HG03565 (cell line): ENCODE results near the gene INPP4A.

Experiments
- ATAC-seq: cut with Tn5 transposase; IDR thresholded peaks from one replicate; pipeline ENCODE4 v1.9.1; 2021; ENCODE audit warnings: mild to moderate bottlenecking, moderate library complexity; ENCODE audit not compliant: unreplicated experiment

INPP4A gene

GRCh38 chr2:98608116-98608961 is 163.7 kb downstream of the INPP4A start, which contains the start of the genes COA5 and UNC50:
Gene COA5, minus strand, starts transcription at chr2:98608512. Its CDS starts 107 bp downstream, at chr2:98608405.
Gene UNC50, plus strand, starts transcription at chr2:98608589. Its CDS starts 1,171 bp downstream, at chr2:98609760.
- peak; percentile 83 for ATAC-seq

DNA sequence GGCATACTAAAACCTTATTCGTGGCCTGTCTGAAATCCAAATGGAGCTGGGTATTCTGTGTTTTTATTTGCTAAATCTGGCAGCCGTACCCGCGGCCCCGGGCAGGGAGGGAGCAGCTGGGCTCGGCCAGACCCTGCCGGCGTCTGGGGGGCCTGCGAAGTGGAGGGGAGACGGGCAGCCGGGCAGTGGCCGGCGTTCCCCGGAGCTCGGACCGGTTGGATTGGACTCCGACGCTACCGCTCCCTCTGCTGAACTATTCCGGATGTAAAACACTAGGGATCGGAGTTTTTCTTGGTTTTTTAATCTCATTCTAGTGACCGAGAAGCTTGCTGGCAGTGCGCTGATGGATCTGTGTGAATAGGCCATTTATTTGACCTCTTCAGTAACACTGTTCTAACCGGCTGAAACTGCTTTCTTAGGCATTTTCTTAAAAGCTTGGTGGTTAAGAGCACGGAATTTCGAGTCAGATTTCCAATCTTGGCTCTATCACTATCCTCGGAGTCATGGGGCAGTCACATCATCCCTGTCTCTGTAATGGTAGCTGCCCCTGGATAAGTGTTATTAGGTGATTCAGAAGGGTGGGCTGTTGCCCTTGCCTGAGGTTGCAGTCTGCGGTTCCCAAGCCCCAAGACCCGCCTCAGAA is 164.4 kb downstream of the INPP4A start:
- no peak for ATAC-seq

GRCh38 chr2:98614024-98614739 is 169.5 kb downstream of the INPP4A start:
- no peak for ATAC-seq

- no peak for ATAC-seq
Measured at GRCh38 chr2:98615481-98615880, 170.8 kb downstream of the INPP4A start.

DNA sequence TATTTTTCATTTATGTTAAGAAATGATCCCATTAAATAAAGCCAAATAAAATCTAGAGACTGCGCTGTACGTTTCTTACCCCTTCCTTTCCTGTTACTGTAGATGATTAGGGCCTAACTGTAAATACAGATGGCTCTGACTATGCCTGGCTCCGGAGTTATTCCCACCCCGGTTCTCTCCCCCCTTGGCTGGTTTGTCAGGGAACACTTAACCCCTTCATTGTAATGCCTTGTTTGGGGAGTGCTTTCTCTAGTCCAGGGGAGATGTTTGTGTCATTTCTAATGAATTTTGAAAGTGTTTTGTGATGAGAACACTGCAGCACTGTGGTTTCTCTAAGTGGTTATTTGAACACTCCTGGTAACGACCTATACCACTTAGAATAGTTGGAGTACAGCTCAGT is 172.5 kb downstream of the INPP4A start:
- no peak for ATAC-seq

GRCh38 chr2:98623657-98624056 is 179.0 kb downstream of the INPP4A start:
- no peak for ATAC-seq

DNA sequence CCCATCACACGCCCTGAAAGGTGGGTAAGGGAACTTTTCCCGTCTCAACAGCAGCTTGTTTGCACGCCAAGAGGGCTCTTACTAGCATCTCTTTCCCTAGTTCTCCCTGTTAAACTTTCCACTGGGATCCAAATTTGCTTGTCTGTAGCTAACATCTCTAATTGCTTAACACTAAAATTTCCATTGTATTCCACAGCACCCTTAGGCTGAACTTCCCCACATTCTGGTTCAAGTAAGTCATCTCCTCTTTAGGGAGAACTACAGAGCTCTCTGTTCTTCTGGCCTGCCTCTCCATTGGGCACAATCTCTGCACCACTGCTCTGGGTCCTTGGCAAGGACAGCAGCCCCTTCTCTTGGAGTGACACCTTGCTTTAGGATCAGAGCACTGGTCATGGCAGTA is 187.7 kb downstream of the INPP4A start:
- no peak for ATAC-seq

GRCh38 chr2:98634406-98635092 is 189.9 kb downstream of the INPP4A start:
- no peak for ATAC-seq

DNA sequence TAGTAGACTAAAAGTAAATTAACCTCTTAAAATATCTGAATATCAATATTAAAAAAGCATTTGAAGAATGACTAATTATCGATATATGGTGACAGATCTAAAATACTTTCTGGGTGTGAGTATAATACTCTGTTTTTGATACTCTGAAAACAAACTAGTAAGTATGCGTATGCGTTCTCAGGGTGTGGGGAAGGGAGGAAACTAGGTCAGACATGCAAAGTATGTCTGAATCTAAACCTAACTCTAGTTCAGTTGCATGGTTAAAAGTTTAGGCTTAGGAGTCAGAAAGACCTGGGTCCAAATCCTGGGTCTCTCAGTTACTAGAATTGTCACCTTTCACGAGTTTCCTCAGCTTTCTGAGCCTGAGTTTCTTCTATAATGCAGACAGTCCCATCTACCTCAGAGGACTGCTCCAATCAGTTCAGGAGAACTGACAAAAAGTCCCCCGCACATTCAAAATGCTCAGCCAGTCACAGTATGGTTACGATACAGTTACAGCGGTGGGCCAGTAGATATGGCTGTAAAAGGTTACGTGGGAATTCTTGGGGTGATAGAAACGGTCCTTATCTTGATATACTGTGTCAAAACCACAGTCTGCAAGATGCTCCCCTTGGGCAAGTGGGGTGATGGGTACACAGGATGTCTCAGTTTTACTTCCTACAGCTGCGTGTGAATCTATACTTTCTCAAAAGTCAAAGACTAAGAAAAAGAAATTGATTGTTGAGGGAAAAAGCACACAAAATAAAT is 192.9 kb downstream of the INPP4A start:
- ATAC-seq: peak; percentile 73

DNA sequence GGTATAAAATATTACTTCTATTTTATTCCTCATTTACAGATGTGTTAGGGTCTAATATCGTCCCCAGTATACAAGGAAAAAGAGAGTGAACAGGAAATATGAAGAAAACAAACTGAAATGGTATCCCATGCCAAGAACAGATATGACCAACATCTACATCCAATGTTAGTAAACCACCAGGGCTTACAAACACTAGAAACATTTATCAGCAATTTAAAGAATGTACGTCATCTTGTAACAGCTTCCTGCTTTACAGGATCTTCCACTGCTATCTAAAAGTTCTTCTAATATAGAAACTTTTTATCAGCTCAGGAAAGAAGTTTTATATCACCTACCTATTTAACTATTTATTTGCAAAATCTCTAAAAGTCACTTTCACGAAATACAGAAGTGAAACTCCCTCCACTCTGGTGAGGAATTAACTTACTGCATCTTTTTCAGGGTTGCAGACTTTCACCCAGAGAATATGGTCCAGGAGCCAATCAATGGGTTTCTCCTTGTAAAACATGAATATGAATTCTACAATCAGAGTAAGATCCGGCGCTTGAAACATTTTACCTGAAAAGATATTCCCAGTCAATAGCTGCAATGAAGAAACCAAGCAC is 198.9 kb downstream of the INPP4A start:
- no peak for ATAC-seq
